A549 (cell line): ENCODE measurements around the gene IL21R.

Experiments
- CHD4 ChIP-seq: fragments of 200-600 bp; sonication (generic); IDR thresholded peaks from 2 replicates; pipeline ENCODE4 v1.6.1; 2016; ENCODE audit warnings: antibody characterized with exemption, mild to moderate bottlenecking, borderline replicate concordance
- CTCF ChIP-seq: fragments of >200 bp; sonication (Bioruptor Twin); formaldehyde crosslinking; IDR thresholded peaks from 3 replicates; pipeline ENCODE4 v1.5.1; 2016
- KDM1A ChIP-seq: fragments of 200-600 bp; sonication (generic); IDR thresholded peaks from 2 replicates; pipeline ENCODE4 v1.6.1; 2016; ENCODE audit warnings: low read depth, mild to moderate bottlenecking
- MYC ChIP-seq: IDR thresholded peaks from 2 replicates; pipeline ENCODE4 v1.6.1; 2012; ENCODE audit warnings: mild to moderate bottlenecking, inconsistent platforms, low read length, improper control_type of control experiment, borderline replicate concordance
- POLR2A ChIP-seq: IDR thresholded peaks from 2 replicates; pipeline ENCODE4 v1.6.1; 2012; ENCODE audit warnings: mild to moderate bottlenecking, low read length
- POLR2AphosphoS2 ChIP-seq: conservative IDR thresholded peaks from 2 replicates; pipeline ENCODE4 v1.6.1; 2012; ENCODE audit warnings: low read length, improper control_type of control experiment, inconsistent platforms
- RNF2 ChIP-seq: fragments of 200-600 bp; sonication (generic); IDR thresholded peaks from 2 replicates; pipeline ENCODE4 v1.6.1; 2016; ENCODE audit warnings: low read depth, mild to moderate bottlenecking, antibody characterized with exemption, moderate library complexity, borderline replicate concordance
- SMC3 ChIP-seq: fragments of >200 bp; sonication (Bioruptor Twin); formaldehyde crosslinking; IDR thresholded peaks from 3 replicates; pipeline ENCODE4 v1.6.1; 2018; ENCODE audit warnings: inconsistent platforms
- ZNF302 ChIP-seq: fragments of 250-450 bp; sonication (Bioruptor Pico); IDR thresholded peaks from 2 replicates; pipeline ENCODE4 v1.9.0; 2021; ENCODE audit warnings: inconsistent platforms, mild to moderate bottlenecking, moderate library complexity

GRCh38 chr16:27461483-27462171 is 59.7 kb downstream of the IL21R start:
- TF ChIP-seq POLR2A (no peak), RNF2 (no peak), SMC3 (no peak), ZNF302 (CRISPR knock-in tag) (no peak), MYC (no peak), CTCF (no peak), CHD4 (no peak), KDM1A (no peak), POLR2AphosphoS2 (no peak)
